Endothelial cell of umbilical vein (primary cell): ENCODE results near the gene FGF12.

Experiments
- CTCF ChIP-seq, 2 donors: IDR thresholded peaks; 1 replicate in 1 of 2; 2 replicates in 1 of 2; pipeline ENCODE4 v1.5.1; 2011; ENCODE audit warnings: low read length in 2 of 2, mild to moderate bottlenecking in 2 of 2, moderate library complexity in 2 of 2, control low read depth in 1 of 2, inconsistent platforms in 1 of 2, low read depth in 1 of 2; ENCODE audit not compliant: insufficient read depth in 1 of 2; ENCODE audit errors: extremely low read depth in 1 of 2
- EZH2 ChIP-seq: IDR thresholded peaks from 2 replicates; pipeline ENCODE4 v1.6.1; 2012; ENCODE audit warnings: borderline replicate concordance, low read depth, mild to moderate bottlenecking, moderate library complexity, low read length, inconsistent platforms; ENCODE audit not compliant: severe bottlenecking
- FOS ChIP-seq: IDR thresholded peaks from 2 replicates; pipeline ENCODE4 v1.6.1; 2011; ENCODE audit warnings: mild to moderate bottlenecking, low read length, moderate library complexity, borderline replicate concordance; ENCODE audit not compliant: insufficient read depth
- MAX ChIP-seq: IDR thresholded peaks from 2 replicates; pipeline ENCODE4 v1.6.1; 2011; ENCODE audit not compliant: insufficient read depth, insufficient read length
- POLR2A ChIP-seq: IDR thresholded peaks from 2 replicates; pipeline ENCODE4 v1.6.1; 2012; ENCODE audit warnings: low read depth, mild to moderate bottlenecking, control low read depth, low read length
- POLR2AphosphoS5 ChIP-seq: IDR thresholded peaks from 2 replicates; pipeline ENCODE4 v1.6.1; 2012; ENCODE audit warnings: low read depth, mild to moderate bottlenecking, control low read depth, low read length, moderate library complexity; ENCODE audit not compliant: insufficient read depth

DNA sequence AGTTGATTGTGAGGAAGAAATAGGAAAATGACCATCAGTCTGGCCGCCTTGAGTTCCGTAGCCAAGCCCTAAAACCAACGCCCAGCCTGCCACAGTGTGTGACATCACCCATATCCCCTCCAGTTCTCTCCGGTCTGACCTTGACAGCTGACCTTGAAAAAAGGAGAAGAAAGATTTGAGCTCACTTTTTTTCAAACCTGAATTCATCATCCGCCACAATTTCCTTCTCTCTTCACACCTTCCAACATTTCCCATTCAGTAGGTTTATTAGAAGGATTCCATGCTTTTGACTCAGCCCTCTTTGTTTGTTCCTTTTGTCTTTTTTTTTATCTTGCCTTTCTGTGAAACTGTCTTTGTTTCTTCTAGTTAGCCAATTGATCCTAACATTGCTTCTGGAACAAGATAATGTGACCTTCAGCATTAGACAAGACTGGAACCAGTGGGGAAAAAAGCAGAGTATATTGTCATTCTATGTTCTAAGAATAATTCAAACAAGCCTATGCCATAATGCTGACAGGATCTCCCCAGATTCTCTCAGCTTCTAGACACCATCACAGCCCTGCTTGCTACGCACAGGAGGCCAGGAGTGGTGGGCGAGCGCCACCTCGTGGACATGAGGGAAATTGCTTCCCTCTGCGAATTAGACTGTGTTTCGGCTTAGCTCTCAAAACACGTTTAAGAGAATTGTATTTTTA is 283.1 kb downstream of the FGF12 start:
- TF ChIP-seq POLR2A (no peak), CTCF (IDR thresholded peaks at IDR 0.05; ENCODE audit: extremely low read depth in 1 of 2, insufficient read depth in 1 of 2, low read depth in 1 of 2, low read length in 2 of 2) (peak; percentile 96), FOS (no peak), MAX (no peak), EZH2 (no peak), POLR2AphosphoS5 (no peak)
